Caco-2 (cell line): Measurements from ENCODE around the gene NUP62. TPM values are rescaled to one million over a fixed set of nuclear protein-coding genes. Genes with fewer than 3 reads are reported as not detected.

Experiments
- BruUV-seq: library from RNA; stranded (reverse); fragments of 400-500 nt; replicated peaks from 2 replicates; lab custom pipeline; 2021; lab: Mats Ljungman, UMichigan
- CTCF ChIA-PET: fragments of 300-600 bp; sonication (Branson Sonifier 250); formaldehyde crosslinking; loops from one replicate; lab custom pipeline; 2022; ENCODE audit warnings: antibody characterized with exemption; lab: Charles Lee
- POLR2A ChIA-PET: fragments of 300-600 bp; sonication (Branson Sonifier 250); formaldehyde crosslinking; loops from one replicate; lab custom pipeline; 2022; ENCODE audit warnings: antibody characterized with exemption; lab: Charles Lee
- DNase-seq, 2 experiments: peaks; one replicate each; pipeline versions ENCODE4 v3.0.0 to v3.0.0-alpha.2; 2020 to 2022
- H3K27me3 ChIP-seq: replicated peaks from 2 replicates; pipeline ENCODE4 v1.6.0; 2011; ENCODE audit warnings: low read length; ENCODE audit not compliant: control insufficient read depth, insufficient read depth
- H3K36me3 ChIP-seq: 2 replicates; pipeline ENCODE4 v1.5.1; 2011; ENCODE audit warnings: low read length; ENCODE audit not compliant: control insufficient read depth, insufficient read depth
- H3K4me1 ChIP-seq: fragments of 250-450 bp; sonication (Bioruptor Pico); 2 replicates; pipeline ENCODE4 v1.5.1; 2020; ENCODE audit warnings: mild to moderate bottlenecking
- H3K4me3 ChIP-seq: 2 replicates; pipeline ENCODE4 v1.5.1; 2011; ENCODE audit warnings: low read depth, mild to moderate bottlenecking, control low read depth, low read length
- H3K9me3 ChIP-seq: fragments of 250-450 bp; sonication (Bioruptor Pico); 2 replicates; pipeline ENCODE4 v1.5.1; 2020; ENCODE audit warnings: mild to moderate bottlenecking, moderate library complexity
- H3K27ac Mint-ChIP-seq: one replicate; pipeline ENCODE4 v1.8.0; 2022; ENCODE audit warnings: mixed read lengths; ENCODE audit not compliant: unreplicated experiment
- H3K27me3 Mint-ChIP-seq: one replicate; pipeline ENCODE4 v1.8.0; 2022; ENCODE audit warnings: mixed read lengths; ENCODE audit not compliant: insufficient read depth, unreplicated experiment
- H3K36me3 Mint-ChIP-seq: one replicate; pipeline ENCODE4 v1.8.0; 2022; ENCODE audit warnings: mild to moderate bottlenecking, mixed read lengths; ENCODE audit not compliant: insufficient read depth, unreplicated experiment
- H3K4me1 Mint-ChIP-seq: one replicate; pipeline ENCODE4 v1.8.0; 2022; ENCODE audit warnings: low read depth, mixed read lengths; ENCODE audit not compliant: unreplicated experiment
- H3K4me3 Mint-ChIP-seq: one replicate; pipeline ENCODE4 v1.8.0; 2022; ENCODE audit warnings: mild to moderate bottlenecking, moderate library complexity, mixed read lengths; ENCODE audit not compliant: unreplicated experiment
- H3K9me3 Mint-ChIP-seq: one replicate; pipeline ENCODE4 v1.8.0; 2022; ENCODE audit warnings: mixed read lengths; ENCODE audit not compliant: unreplicated experiment
- intact Hi-C: fragments of 100-400 bp; cut with micrococcal nuclease; formaldehyde crosslinking; loops from one replicate; pipeline ENCODE4 v1.10.0; 2022; ENCODE audit not compliant: unreplicated experiment
- total RNA-seq: library from RNA; stranded (reverse); gene quantifications from 2 replicates; pipeline ENCODE4 v1.2.3, GENCODE V29; 2022
- TF ChIP-seq, protein P1 (sequence below), 2 experiments: fragments of 200-600 bp in 1 of 2; IDR thresholded peaks; 1 replicate in 1 of 2; 2 replicates in 1 of 2; pipeline versions ENCODE4 v1.5.1 to v1.8.0; 2011 to 2022; ENCODE audit warnings: antibody characterized with exemption in 1 of 2, control low read depth in 1 of 2, inconsistent platforms in 1 of 2, low read depth in 1 of 2, low read length in 1 of 2, mild to moderate bottlenecking in 1 of 2, moderate library complexity in 1 of 2; ENCODE audit not compliant: insufficient read depth in 1 of 2, severe bottlenecking in 1 of 2, unreplicated experiment in 1 of 2

NUP62 gene
- total RNA-seq, 1 experiment from 2014 or later: 116 TPM

DNA sequence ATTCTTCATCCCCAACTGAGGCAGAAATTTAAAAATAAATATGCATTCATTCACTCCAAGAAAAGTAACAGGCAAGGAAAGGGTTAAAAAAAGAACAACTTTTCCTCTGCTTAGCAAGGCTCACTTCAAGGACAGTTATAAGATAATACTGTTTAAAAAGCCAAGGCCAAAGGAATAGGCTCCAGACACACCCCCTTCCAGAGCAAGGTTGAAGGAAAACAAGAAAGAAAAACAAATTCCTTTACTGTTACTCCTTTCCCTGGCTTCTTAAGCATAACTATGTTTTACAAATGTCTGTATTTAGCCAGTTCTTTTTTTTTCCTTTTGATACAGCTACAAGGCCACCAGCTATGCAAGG is 23.2 kb upstream of the NUP62 start:
- DNase-seq: no peak
- CTCF ChIA-PET: no interaction called here
- Mint-ChIP-seq H3K4me1 (no peaks in the 10 kb centered on the region), H3K27ac (no peak overlapping the region), H3K9me3 (no peaks in the 10 kb centered on the region), H3K36me3 (no peaks in the 10 kb centered on the region), H3K4me3 (no peak overlapping the region), H3K27me3 (peaks cover 2% of the 10 kb centered on the region)
- POLR2A ChIA-PET: interaction anchor here (0.6 kb wide), 1 partner anchor 23 kb away, joined by 4 read pairs; no protein-coding TSS in a partner anchor
- H3K4me3 ChIP-seq: no peak overlapping the region
- no peaks in the 10 kb centered on the region for H3K36me3 ChIP-seq
- no peaks in the 10 kb centered on the region for H3K9me3 ChIP-seq
- H3K27me3 ChIP-seq: no peaks in the 10 kb centered on the region
- BruUV-seq: no TSS peak
- 0 out of 2 replicates have a peak, but pooled peaks cover 4% of the 10 kb centered on the region for H3K4me1 ChIP-seq
- intact Hi-C loops: no loop called here
- TF ChIP-seq, protein P1, sequence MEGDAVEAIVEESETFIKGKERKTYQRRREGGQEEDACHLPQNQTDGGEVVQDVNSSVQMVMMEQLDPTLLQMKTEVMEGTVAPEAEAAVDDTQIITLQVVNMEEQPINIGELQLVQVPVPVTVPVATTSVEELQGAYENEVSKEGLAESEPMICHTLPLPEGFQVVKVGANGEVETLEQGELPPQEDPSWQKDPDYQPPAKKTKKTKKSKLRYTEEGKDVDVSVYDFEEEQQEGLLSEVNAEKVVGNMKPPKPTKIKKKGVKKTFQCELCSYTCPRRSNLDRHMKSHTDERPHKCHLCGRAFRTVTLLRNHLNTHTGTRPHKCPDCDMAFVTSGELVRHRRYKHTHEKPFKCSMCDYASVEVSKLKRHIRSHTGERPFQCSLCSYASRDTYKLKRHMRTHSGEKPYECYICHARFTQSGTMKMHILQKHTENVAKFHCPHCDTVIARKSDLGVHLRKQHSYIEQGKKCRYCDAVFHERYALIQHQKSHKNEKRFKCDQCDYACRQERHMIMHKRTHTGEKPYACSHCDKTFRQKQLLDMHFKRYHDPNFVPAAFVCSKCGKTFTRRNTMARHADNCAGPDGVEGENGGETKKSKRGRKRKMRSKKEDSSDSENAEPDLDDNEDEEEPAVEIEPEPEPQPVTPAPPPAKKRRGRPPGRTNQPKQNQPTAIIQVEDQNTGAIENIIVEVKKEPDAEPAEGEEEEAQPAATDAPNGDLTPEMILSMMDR (IDR thresholded peaks at IDR 0.05; ENCODE audit: insufficient read depth in 1 of 2, low read depth in 1 of 2, low read length in 1 of 2, severe bottlenecking in 1 of 2, unreplicated experiment in 1 of 2): no peak

DNA sequence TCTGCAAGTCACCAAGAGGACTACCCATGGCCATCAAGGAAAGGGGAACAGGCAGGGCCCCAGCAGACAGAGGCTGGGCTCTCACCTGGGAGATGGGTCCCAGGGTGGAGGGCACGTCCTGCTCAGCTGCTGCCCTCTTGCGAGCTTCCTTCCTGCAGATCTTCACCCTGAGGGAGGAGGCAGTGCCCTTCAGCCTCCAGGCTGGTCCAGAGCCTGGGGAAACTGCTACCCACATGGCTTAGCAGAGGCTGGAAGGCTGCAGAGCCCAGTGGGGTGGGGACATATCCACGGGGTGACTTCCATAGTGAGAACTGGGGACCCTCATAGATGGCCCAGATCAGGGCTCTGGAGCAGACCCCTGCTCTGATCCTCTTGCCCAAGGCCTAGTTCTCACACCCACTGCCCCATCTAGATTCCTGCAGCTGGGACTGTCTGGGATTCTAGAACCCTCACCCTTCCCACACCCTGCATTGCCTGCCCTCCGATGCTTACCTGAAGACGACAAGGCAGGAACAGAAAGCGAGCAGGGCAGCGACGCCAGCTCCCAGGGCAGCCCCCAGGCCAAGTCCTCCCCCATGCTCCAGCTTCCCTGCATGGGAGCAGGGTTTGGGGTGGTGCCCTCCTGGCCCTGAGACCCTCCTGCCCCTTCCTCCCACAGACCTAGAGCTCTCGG is 22.6 kb upstream of the NUP62 start:
- no peak overlapping the region for H3K27ac Mint-ChIP-seq
- H3K36me3 ChIP-seq: no peaks in the 10 kb centered on the region
- intact Hi-C loops: no loop called here
- peaks cover 2% of the 10 kb centered on the region for H3K27me3 Mint-ChIP-seq
- no peaks in the 10 kb centered on the region for H3K27me3 ChIP-seq
- no peaks in the 10 kb centered on the region for H3K9me3 ChIP-seq
- TF ChIP-seq, protein P1 (IDR thresholded peaks at IDR 0.05; ENCODE audit: insufficient read depth in 1 of 2, low read depth in 1 of 2, low read length in 1 of 2, severe bottlenecking in 1 of 2, unreplicated experiment in 1 of 2): no peak
- H3K4me1 ChIP-seq: 0 out of 2 replicates have a peak, but pooled peaks cover 4% of the 10 kb centered on the region
- CTCF ChIA-PET: no interaction called here
- POLR2A ChIA-PET: interaction anchor here (0.6 kb wide), 1 partner anchor 22 kb away, joined by 4 read pairs; no protein-coding TSS in a partner anchor
- DNase-seq: no peak
- H3K4me3 ChIP-seq: no peak overlapping the region
- H3K4me1 Mint-ChIP-seq: no peaks in the 10 kb centered on the region
- no TSS peak for BruUV-seq
- H3K9me3 Mint-ChIP-seq: no peaks in the 10 kb centered on the region
- no peak overlapping the region for H3K4me3 Mint-ChIP-seq
- H3K36me3 Mint-ChIP-seq: no peaks in the 10 kb centered on the region

DNA sequence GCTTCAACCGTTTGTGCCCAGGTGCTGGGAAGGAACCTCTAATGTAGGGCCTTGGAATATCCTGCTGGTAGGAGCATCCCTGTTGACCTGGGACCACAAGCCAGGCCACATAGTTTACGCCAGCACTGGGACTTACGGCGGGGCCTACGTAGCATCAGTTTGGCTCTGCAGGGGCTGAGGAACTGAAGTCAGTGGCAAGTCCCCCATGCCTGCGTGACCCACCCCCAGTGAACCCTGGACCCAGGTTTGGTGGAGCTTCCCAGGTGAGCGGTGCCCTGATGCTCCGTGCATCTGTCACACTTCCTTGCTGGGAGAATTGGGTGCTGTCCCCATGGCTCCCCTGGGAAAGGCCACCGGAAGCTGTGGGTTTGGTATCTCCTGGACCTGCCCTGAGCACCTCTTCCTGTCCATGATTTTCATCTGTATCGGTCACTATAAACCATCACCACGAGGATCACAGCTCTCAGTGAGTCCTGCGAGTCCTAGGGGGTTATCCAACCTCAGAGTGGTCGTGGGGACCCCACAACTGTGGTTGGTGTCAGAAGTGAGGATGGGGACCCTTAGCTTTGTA is 21.7 kb upstream of the NUP62 start:
- Mint-ChIP-seq H3K4me3 (no peak overlapping the region), H3K4me1 (no peaks in the 10 kb centered on the region), H3K36me3 (no peaks in the 10 kb centered on the region), H3K27me3 (peaks cover 2% of the 10 kb centered on the region), H3K27ac (no peak overlapping the region), H3K9me3 (no peaks in the 10 kb centered on the region)
- intact Hi-C loops: no loop called here
- no TSS peak for BruUV-seq
- Histone ChIP-seq H3K4me1 (0 out of 2 replicates have a peak, but pooled peaks cover 4% of the 10 kb centered on the region), H3K36me3 (no peaks in the 10 kb centered on the region), H3K27me3 (no peaks in the 10 kb centered on the region), H3K9me3 (no peaks in the 10 kb centered on the region), H3K4me3 (no peak overlapping the region)
- ChIA-PET CTCF (no interaction called here), POLR2A (no interaction called here)
- no peak for DNase-seq
- TF ChIP-seq, protein P1 (IDR thresholded peaks at IDR 0.05; ENCODE audit: insufficient read depth in 1 of 2, low read depth in 1 of 2, low read length in 1 of 2, severe bottlenecking in 1 of 2, unreplicated experiment in 1 of 2): no peak
